ENCODE measurements around the gene MUC4.
"Not testable (repeated sequence)": the region's sequence is repeated elsewhere in the genome, so short reads cannot be mapped to it uniquely, and the experiment has no call there.

The MUC4 gene

GRCh38 chr3:195812366-195812765 is 637 bp upstream of the MUC4 start:
- no peak for DNase-seq

GRCh38 chr3:195810455-195810845 is 1.3 kb downstream of the MUC4 start:
- no peak for DNase-seq

GRCh38 chr3:195809796-195810454 is 1.8 kb downstream of the MUC4 start:
- DNase-seq = no peak

- no peak for DNase-seq
Observed at GRCh38 chr3:195809291-195809785, 2.4 kb downstream of the MUC4 start.

GRCh38 chr3:195808741-195809290 is 2.9 kb downstream of the MUC4 start:
- no peak for DNase-seq

- DNase-seq = no peak
Observed at GRCh38 chr3:195807681-195808121, 4.0 kb downstream of the MUC4 start.

- DNase-seq = no peak
Observed at GRCh38 chr3:195806916-195807231, 4.9 kb downstream of the MUC4 start.

- no peak for DNase-seq
Observed at GRCh38 chr3:195806211-195806915, 5.4 kb downstream of the MUC4 start.

GRCh38 chr3:195805588-195805987 is 6.1 kb downstream of the MUC4 start:
- DNase-seq = not testable (repeated sequence)

- no peak for DNase-seq
Observed at GRCh38 chr3:195805181-195805580, 6.5 kb downstream of the MUC4 start.

GRCh38 chr3:195803289-195803908 is 8.3 kb downstream of the MUC4 start:
- no peak for DNase-seq

GRCh38 chr3:195802795-195803194 is 8.9 kb downstream of the MUC4 start:
- DNase-seq = no peak

GRCh38 chr3:195802261-195802701 is 9.4 kb downstream of the MUC4 start:
- DNase-seq = no peak

GRCh38 chr3:195801251-195802183 is 10.2 kb downstream of the MUC4 start:
- no peak for DNase-seq

GRCh38 chr3:195800240-195800639 is 11.5 kb downstream of the MUC4 start:
- no peak for DNase-seq

GRCh38 chr3:195796795-195797194 is 14.9 kb downstream of the MUC4 start:
- DNase-seq = no peak

- DNase-seq = no peak
Observed at GRCh38 chr3:195794708-195795107, 17.0 kb downstream of the MUC4 start.

GRCh38 chr3:195792621-195793020 is 19.1 kb downstream of the MUC4 start:
- DNase-seq = not testable (repeated sequence)

GRCh38 chr3:195790901-195791300 is 20.8 kb downstream of the MUC4 start:
- no peak for DNase-seq

- DNase-seq = no peak
Observed at GRCh38 chr3:195788711-195789581, 22.8 kb downstream of the MUC4 start.

GRCh38 chr3:195785781-195786405 is 25.8 kb downstream of the MUC4 start:
- not testable (repeated sequence) for DNase-seq
